Measurements from ENCODE around the gene FAM107B.

- TF ChIP-seq MYC (CRISPR knock-in tag; IDR thresholded peaks at IDR 0.05; ENCODE audit: borderline replicate concordance) (no peak), BCL3 (CRISPR knock-in tag; IDR thresholded peaks at IDR 0.05) (no peak), SRF (IDR thresholded peaks at IDR 0.05; ENCODE audit: low read depth, low read length) (no peak), NCOR1 (IDR thresholded peaks at IDR 0.05; ENCODE audit: borderline replicate concordance, low read length) (no peak), GABPA (IDR thresholded peaks at IDR 0.05; ENCODE audit: low read depth, low read length) (no peak), GABPA (CRISPR knock-in tag; IDR thresholded peaks at IDR 0.05; ENCODE audit: low read depth) (no peak), FOXM1 (CRISPR knock-in tag; IDR thresholded peaks at IDR 0.05) (no peak), RAD21 (CRISPR knock-in tag; IDR thresholded peaks at IDR 0.05) (no peak), RARA (CRISPR knock-in tag; IDR thresholded peaks at IDR 0.05) (no peak), FUBP1 (CRISPR knock-in tag; IDR thresholded peaks at IDR 0.05; ENCODE audit: borderline replicate concordance) (no peak), JUND (CRISPR knock-in tag; IDR thresholded peaks at IDR 0.05) (no peak), CTCF (CRISPR knock-in tag; IDR thresholded peaks at IDR 0.05) (no peak), FOXA1 (IDR thresholded peaks at IDR 0.05) (no peak), FOXA1 (CRISPR knock-in tag; IDR thresholded peaks at IDR 0.05) (no peak), ZNF660 (CRISPR knock-in tag; IDR thresholded peaks at IDR 0.05; ENCODE audit: borderline replicate concordance, low read depth) (no peak), NFKB2 (CRISPR knock-in tag; IDR thresholded peaks at IDR 0.05; ENCODE audit: borderline replicate concordance) (no peak)
Observed at GRCh38 chr10:14569274-14570060, 205.2 kb downstream of the FAM107B start.
